NCI-H446 treated with DMSO at 0.1 percent for 48 hours (cell line): ENCODE results near the gene IL20RB.
"Not testable (repeated sequence)": the region's sequence is repeated elsewhere in the genome, so short reads cannot be mapped to it uniquely, and the experiment has no call there.

Experiments
- DNase-seq: peaks from one replicate; lab custom pipeline; 2025; lab: John Stamatoyannopoulos, UW

Gene IL20RB

GRCh38 chr3:136987398-136987980 lies 29.7 kb downstream of the IL20RB start:
- not testable (repeated sequence) for DNase-seq

DNA sequence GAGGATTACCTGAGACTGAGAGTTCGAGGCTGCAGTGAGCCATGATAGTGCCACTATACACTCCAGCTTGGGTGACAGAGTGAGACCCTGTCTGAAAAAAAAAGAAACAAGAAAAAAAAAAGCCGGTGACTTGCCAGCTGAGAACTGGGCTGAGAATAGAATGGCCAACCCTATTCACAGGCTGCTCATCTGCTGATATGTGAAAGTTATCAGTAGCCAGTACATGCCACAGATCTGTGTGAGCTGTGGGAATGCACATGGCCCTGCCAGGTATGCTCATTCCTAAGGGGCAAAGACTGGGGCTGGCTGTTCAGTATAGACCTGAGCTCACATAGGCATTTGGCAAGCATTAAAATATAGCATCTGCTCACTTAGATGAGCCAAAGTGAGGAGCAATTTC lies 30.9 kb downstream of the IL20RB start:
- peak; percentile 65 for DNase-seq

GRCh38 chr3:136989781-136990524 lies 32.2 kb downstream of the IL20RB start:
- no peak for DNase-seq

- peak; percentile 68 for DNase-seq
Measured at GRCh38 chr3:136990826-136991225, 33.0 kb downstream of the IL20RB start.

GRCh38 chr3:136992115-136992514 lies 34.3 kb downstream of the IL20RB start:
- DNase-seq, result no peak

- DNase-seq, result peak; percentile 94
Measured at GRCh38 chr3:136994772-136995516, 37.2 kb downstream of the IL20RB start.

- DNase-seq, result no peak
Measured at GRCh38 chr3:136995652-136996051, 37.9 kb downstream of the IL20RB start.

DNA sequence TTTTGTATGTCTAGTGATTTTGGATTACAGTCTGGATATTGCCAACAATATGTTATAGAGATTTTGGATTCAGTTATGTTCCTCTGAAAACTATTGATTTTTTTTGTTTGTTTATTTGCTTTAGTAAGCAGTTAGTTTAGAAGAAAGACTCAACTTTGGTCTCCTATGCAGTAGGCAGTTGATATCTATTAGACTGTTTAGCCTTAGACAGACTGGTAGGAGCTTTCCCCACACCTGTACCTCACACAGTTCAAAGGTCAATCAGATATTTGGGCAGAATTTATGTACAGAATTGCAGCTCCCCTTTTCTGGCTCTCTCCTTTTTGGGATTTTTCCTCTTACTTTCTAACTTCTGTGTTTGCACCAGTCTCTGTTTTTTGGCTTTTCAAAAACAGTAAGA lies 42.3 kb downstream of the IL20RB start:
- DNase-seq, result no peak

- not testable (repeated sequence) for DNase-seq
Measured at GRCh38 chr3:137007376-137007775, 49.6 kb downstream of the IL20RB start.

DNA sequence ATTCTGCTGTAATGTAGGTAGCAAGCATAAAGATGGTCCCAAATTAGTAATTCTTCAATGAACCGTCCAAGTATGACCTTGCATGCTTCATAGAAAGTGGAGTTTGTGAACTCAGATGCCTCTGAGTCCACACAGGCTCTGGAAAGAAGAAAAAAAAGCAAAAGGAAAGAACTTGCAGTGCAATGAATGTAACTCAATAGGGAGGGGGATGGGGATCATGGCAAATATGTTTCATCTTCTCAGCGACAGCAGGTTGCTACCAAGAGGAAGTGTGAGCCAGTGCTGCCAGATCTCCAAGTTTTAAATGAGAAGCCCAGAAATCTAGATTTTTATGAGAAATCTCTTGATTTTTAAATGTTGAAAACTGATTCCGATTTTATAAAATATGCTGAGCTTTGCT lies 50.3 kb downstream of the IL20RB start:
- DNase-seq, result no peak

- DNase-seq, result no peak
Measured at GRCh38 chr3:137008976-137009375, 51.2 kb downstream of the IL20RB start.

DNA sequence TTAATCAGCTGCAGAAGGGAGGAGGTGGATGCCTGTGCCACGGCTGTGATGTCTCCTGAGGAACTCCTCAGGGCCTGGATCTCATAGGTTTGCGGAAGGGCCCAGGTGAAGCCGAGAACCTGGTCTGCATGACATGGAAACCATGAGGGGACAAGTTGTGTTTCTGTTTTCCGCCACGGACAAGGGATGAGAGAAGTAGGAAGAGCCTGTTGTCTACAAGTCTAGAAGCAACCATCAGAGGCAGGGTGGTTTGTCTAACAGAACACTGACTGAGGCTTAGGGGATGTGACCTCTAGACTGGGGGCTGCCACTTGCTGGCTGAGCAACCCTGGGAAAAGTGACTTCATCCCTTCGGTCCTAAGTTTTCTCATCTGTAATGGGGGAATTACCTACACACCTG lies 52.4 kb downstream of the IL20RB start:
- DNase-seq, result no peak

GRCh38 chr3:137011153-137011552 lies 53.4 kb downstream of the IL20RB start:
- no peak for DNase-seq

GRCh38 chr3:137012097-137012501 lies 54.3 kb downstream of the IL20RB start:
- no peak for DNase-seq

- DNase-seq, result peak; percentile 71
Measured at GRCh38 chr3:137013951-137014688, 56.3 kb downstream of the IL20RB start.

DNA sequence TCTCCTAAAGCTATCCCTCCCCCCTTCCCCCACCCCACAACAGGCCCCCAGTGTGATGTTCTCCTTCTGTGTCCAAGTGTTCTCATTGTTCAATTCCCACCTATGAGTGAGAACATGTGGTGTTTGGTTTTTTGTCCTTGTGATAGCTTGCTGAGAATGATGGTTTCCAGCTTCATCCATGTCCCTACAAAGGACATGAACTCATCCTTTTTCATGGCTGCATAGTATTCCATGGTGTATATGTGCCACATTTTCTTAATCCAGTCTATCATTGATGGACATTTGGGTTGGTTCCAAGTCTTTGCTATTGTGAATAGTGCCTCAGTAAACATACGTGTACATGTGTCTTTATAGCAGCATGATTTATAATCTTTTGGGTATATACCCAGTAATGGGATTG lies 59.5 kb downstream of the IL20RB start:
- DNase-seq, result not testable (repeated sequence)

- DNase-seq, result peak; percentile 33
Measured at GRCh38 chr3:137020315-137020714, 62.5 kb downstream of the IL20RB start.

- DNase-seq, result no peak
Measured at GRCh38 chr3:137020888-137021287, 63.1 kb downstream of the IL20RB start.

- DNase-seq, result no peak
Measured at GRCh38 chr3:137024348-137024747, 66.6 kb downstream of the IL20RB start.

DNA sequence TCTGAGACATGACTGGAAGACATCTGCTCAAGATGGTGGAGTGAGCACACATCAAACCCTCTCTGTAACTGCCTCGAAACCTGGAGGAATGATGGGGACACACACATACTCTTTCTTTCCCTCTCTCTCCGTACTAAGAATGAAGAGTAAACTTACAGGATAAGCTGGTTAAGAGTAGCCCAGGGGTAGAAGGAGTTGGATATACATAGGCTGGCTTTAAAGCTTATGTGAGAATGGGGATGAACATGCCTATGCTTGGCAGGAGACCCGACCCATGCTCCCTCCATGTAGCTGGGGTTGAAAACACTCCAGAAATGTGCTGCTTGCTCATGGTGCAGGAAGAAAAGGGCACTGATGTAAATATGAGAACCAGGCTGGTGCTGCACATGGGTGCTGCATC lies 68.9 kb downstream of the IL20RB start:
- no peak for DNase-seq

- peak; percentile 45 for DNase-seq
Measured at GRCh38 chr3:137032465-137033120, 74.8 kb downstream of the IL20RB start.

DNA sequence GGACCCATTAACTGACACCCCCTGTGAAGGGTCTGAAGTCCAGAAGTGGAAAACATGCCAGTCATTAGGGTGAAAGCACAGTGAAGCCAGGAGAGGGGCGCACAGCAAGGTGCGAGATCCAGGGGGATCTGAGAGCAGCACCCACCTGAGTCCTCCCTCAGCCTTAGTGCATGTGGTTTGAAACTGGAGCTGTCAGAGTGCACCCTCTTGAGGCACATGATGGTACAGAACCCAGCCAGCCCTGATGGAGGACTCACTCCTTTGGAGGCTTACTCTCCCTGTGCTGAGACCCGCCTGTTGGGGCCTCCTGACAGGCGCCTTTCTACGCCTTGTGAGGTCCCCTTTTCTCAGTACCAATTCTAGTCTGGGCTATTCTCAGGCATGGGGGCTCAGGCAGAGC lies 77.8 kb downstream of the IL20RB start:
- no peak for DNase-seq
